ENCODE measurements around the gene SLC15A2. TPM values are rescaled to one million over a fixed set of nuclear protein-coding genes. Genes with fewer than 3 reads are reported as not detected.
"Not testable (repeated sequence)": the region's sequence is repeated elsewhere in the genome, so short reads cannot be mapped to it uniquely, and the experiment has no call there.

SLC15A2 gene
- total RNA-seq, 2 experiments from 2014 or later, result 1.1 to 1.4 TPM

- ChIA-PET CTCF (no interaction called here), POLR2A (no interaction called here)
- no peaks in the 10 kb centered on the region for H3K4me1 Mint-ChIP-seq (ENCODE audit: low read depth)
- intact Hi-C loops (cut with micrococcal nuclease), result no loop called here
- no peaks in the 10 kb centered on the region for H3K36me3 Mint-ChIP-seq
- no peak overlapping the region for H3K27ac Mint-ChIP-seq
- H3K9me3 Mint-ChIP-seq, result no peaks in the 10 kb centered on the region
- no peaks in the 10 kb centered on the region for H3K27me3 Mint-ChIP-seq
- no peak for DNase-seq
- no peak overlapping the region for H3K4me3 Mint-ChIP-seq
Observed at GRCh38 chr3:121895121-121895520, 920 bp downstream of the SLC15A2 start.

GRCh38 chr3:121895736-121896135, 1.5 kb downstream of the SLC15A2 start:
- no peaks in the 10 kb centered on the region for H3K9me3 Mint-ChIP-seq
- H3K4me1 Mint-ChIP-seq (ENCODE audit: low read depth), result no peaks in the 10 kb centered on the region
- H3K27me3 Mint-ChIP-seq, result no peaks in the 10 kb centered on the region
- POLR2A ChIA-PET, result no interaction called here
- CTCF ChIA-PET, result no interaction called here
- no peak overlapping the region for H3K27ac Mint-ChIP-seq
- H3K4me3 Mint-ChIP-seq, result no peak overlapping the region
- intact Hi-C loops (cut with micrococcal nuclease), result no loop called here
- no peak for DNase-seq
- no peaks in the 10 kb centered on the region for H3K36me3 Mint-ChIP-seq

GRCh38 chr3:121896823-121897222, 2.6 kb downstream of the SLC15A2 start:
- no peaks in the 10 kb centered on the region for H3K27me3 Mint-ChIP-seq
- intact Hi-C loops (cut with micrococcal nuclease), result no loop called here
- H3K36me3 Mint-ChIP-seq, result peaks cover under 1% of the 10 kb centered on the region
- CTCF ChIA-PET, result no interaction called here
- no peak overlapping the region for H3K27ac Mint-ChIP-seq
- H3K4me1 Mint-ChIP-seq (ENCODE audit: low read depth), result no peaks in the 10 kb centered on the region
- no peak for DNase-seq
- POLR2A ChIA-PET, result interaction anchor here (0.6 kb wide), 1 partner anchor 487 kb away, joined by 3 read pairs; the partner anchor contains the start of gene MIX23
- H3K4me3 Mint-ChIP-seq, result no peak overlapping the region
- no peaks in the 10 kb centered on the region for H3K9me3 Mint-ChIP-seq

GRCh38 chr3:121897296-121897695, 3.1 kb downstream of the SLC15A2 start:
- Mint-ChIP-seq H3K27ac (no peak overlapping the region), H3K4me1 (ENCODE audit: low read depth) (no peaks in the 10 kb centered on the region), H3K36me3 (peaks cover 2% of the 10 kb centered on the region), H3K4me3 (no peak overlapping the region), H3K27me3 (no peaks in the 10 kb centered on the region), H3K9me3 (no peaks in the 10 kb centered on the region)
- POLR2A ChIA-PET, result interaction anchor here (0.6 kb wide), 1 partner anchor 486 kb away, joined by 3 read pairs; the partner anchor contains the start of gene MIX23
- intact Hi-C loops (cut with micrococcal nuclease), result no loop called here
- DNase-seq, result no peak
- CTCF ChIA-PET, result no interaction called here

GRCh38 chr3:121913305-121913990, 19.2 kb downstream of the SLC15A2 start:
- POLR2A ChIA-PET, result no interaction called here

GRCh38 chr3:121914081-121914998, 20.1 kb downstream of the SLC15A2 start:
- intact Hi-C loops (cut with micrococcal nuclease), result no loop called here
- H3K27ac Mint-ChIP-seq, result no peak overlapping the region
- peaks cover 7% of the 10 kb centered on the region for H3K36me3 Mint-ChIP-seq
- peaks cover 5% of the 10 kb centered on the region for H3K4me1 Mint-ChIP-seq (ENCODE audit: low read depth)
- ChIA-PET POLR2A (no interaction called here), CTCF (interaction anchor here (0.9 to 1.0 kb wide), 2 partner anchors 180 to 386 kb away, joined by 3 read pairs; no protein-coding TSS in a partner anchor)
- no peaks in the 10 kb centered on the region for H3K27me3 Mint-ChIP-seq
- H3K9me3 Mint-ChIP-seq, result no peaks in the 10 kb centered on the region
- no peak for DNase-seq
- H3K4me3 Mint-ChIP-seq, result no peak overlapping the region

More at GRCh38 chr3:121913305-121913990, 19.2 kb downstream of the SLC15A2 start:
- intact Hi-C loops (cut with micrococcal nuclease), result no loop called here
- no peak overlapping the region for H3K27ac Mint-ChIP-seq
- no peak for DNase-seq
- peaks cover 2% of the 10 kb centered on the region for H3K9me3 Mint-ChIP-seq
- H3K4me1 Mint-ChIP-seq (ENCODE audit: low read depth), result peaks cover 5% of the 10 kb centered on the region
- no peak overlapping the region for H3K4me3 Mint-ChIP-seq
- CTCF ChIA-PET, result no interaction called here
- peaks cover 11% of the 10 kb centered on the region for H3K36me3 Mint-ChIP-seq
- H3K27me3 Mint-ChIP-seq, result no peaks in the 10 kb centered on the region

GRCh38 chr3:121916189-121916588, 22.0 kb downstream of the SLC15A2 start:
- H3K4me3 Mint-ChIP-seq, result no peak overlapping the region
- H3K9me3 Mint-ChIP-seq, result no peaks in the 10 kb centered on the region
- H3K27ac Mint-ChIP-seq, result no peak overlapping the region
- DNase-seq, result no peak
- H3K4me1 Mint-ChIP-seq (ENCODE audit: low read depth), result peaks cover 5% of the 10 kb centered on the region
- no peaks in the 10 kb centered on the region for H3K27me3 Mint-ChIP-seq
- no peaks in the 10 kb centered on the region for H3K36me3 Mint-ChIP-seq
- intact Hi-C loops (cut with micrococcal nuclease), result no loop called here
- CTCF ChIA-PET, result no interaction called here
- POLR2A ChIA-PET, result no interaction called here

- H3K27ac Mint-ChIP-seq, result no peak overlapping the region
- DNase-seq, result no peak
- no peaks in the 10 kb centered on the region for H3K9me3 Mint-ChIP-seq
- no peaks in the 10 kb centered on the region for H3K27me3 Mint-ChIP-seq
- no peaks in the 10 kb centered on the region for H3K4me1 Mint-ChIP-seq (ENCODE audit: low read depth)
- ChIA-PET CTCF (no interaction called here), POLR2A (no interaction called here)
- intact Hi-C loops (cut with micrococcal nuclease), result no loop called here
- H3K36me3 Mint-ChIP-seq, result peaks cover 3% of the 10 kb centered on the region
- H3K4me3 Mint-ChIP-seq, result no peak overlapping the region
Observed at GRCh38 chr3:121918779-121919483, 24.7 kb downstream of the SLC15A2 start.

- intact Hi-C loops (cut with micrococcal nuclease), result no loop called here
- ChIA-PET POLR2A (no interaction called here), CTCF (no interaction called here)
- no peaks in the 10 kb centered on the region for H3K9me3 Mint-ChIP-seq
- no peak overlapping the region for H3K4me3 Mint-ChIP-seq
- no peaks in the 10 kb centered on the region for H3K4me1 Mint-ChIP-seq (ENCODE audit: low read depth)
- H3K27ac Mint-ChIP-seq, result no peak overlapping the region
- peaks cover 3% of the 10 kb centered on the region for H3K36me3 Mint-ChIP-seq
- H3K27me3 Mint-ChIP-seq, result no peaks in the 10 kb centered on the region
- DNase-seq, result no peak
Observed at GRCh38 chr3:121924734-121925133, 30.5 kb downstream of the SLC15A2 start.

- Mint-ChIP-seq H3K4me1 (ENCODE audit: low read depth) (no peaks in the 10 kb centered on the region), H3K27me3 (no peaks in the 10 kb centered on the region), H3K9me3 (no peaks in the 10 kb centered on the region)
Observed at GRCh38 chr3:121926380-121926779, 32.2 kb downstream of the SLC15A2 start.

GRCh38 chr3:121938141-121938855, 44.1 kb downstream of the SLC15A2 start:
- POLR2A ChIA-PET; intact Hi-C loops (cut with micrococcal nuclease); DNase-seq; H3K4me1 Mint-ChIP-seq (ENCODE audit: low read depth); H3K27ac Mint-ChIP-seq; CTCF ChIA-PET; H3K9me3 Mint-ChIP-seq; H3K27me3 Mint-ChIP-seq; H3K4me3 Mint-ChIP-seq: not testable (repeated sequence)
- peaks cover 13% of the 10 kb centered on the region for H3K36me3 Mint-ChIP-seq

More at GRCh38 chr3:121926380-121926779, 32.2 kb downstream of the SLC15A2 start:
- H3K4me3 Mint-ChIP-seq, result no peak overlapping the region
- ChIA-PET CTCF (no interaction called here), POLR2A (no interaction called here)
- no peak for DNase-seq
- H3K36me3 Mint-ChIP-seq, result peaks cover 3% of the 10 kb centered on the region
- intact Hi-C loops (cut with micrococcal nuclease), result no loop called here
- no peak overlapping the region for H3K27ac Mint-ChIP-seq

GRCh38 chr3:121941592-121941991, 47.4 kb downstream of the SLC15A2 start:
- Mint-ChIP-seq H3K4me1 (ENCODE audit: low read depth) (no peaks in the 10 kb centered on the region), H3K27me3 (no peaks in the 10 kb centered on the region), H3K36me3 (peaks cover 10% of the 10 kb centered on the region), H3K9me3 (no peaks in the 10 kb centered on the region), H3K27ac (no peak overlapping the region), H3K4me3 (no peak overlapping the region)
- ChIA-PET CTCF (no interaction called here), POLR2A (no interaction called here)
- intact Hi-C loops (cut with micrococcal nuclease), result no loop called here
- no peak for DNase-seq

All from activated CD4-positive, alpha-beta memory T cell treated with anti-CD3 and anti-CD28 coated beads for 36 hours (primary cell).